Transverse colon (tissue), 4 donors: ENCODE data around the gene TNFSF15.

Source experiments
- CTCF ChIP-seq, 5 experiments: fragments of 200-600 bp in 3 of 5; fragments of 450-650 bp in 2 of 5; sonication (generic) in 3 of 5; IDR thresholded peaks; 1 replicate in 2 of 5; 2 replicates in 3 of 5; pipeline ENCODE4 v1.5.1; 2016 to 2017; ENCODE audit warnings: antibody characterized with exemption in 5 of 5, inconsistent platforms in 3 of 5, mild to moderate bottlenecking in 2 of 5, moderate library complexity in 1 of 5
- EP300 ChIP-seq: sonication (generic); formaldehyde crosslinking; IDR thresholded peaks from one replicate; pipeline ENCODE4 v1.6.1; 2017; ENCODE audit warnings: antibody characterized with exemption, low read depth
- POLR2A ChIP-seq: fragments of 450-650 bp; IDR thresholded peaks from one replicate; pipeline ENCODE4 v1.6.1; 2016; ENCODE audit warnings: antibody characterized with exemption, mild to moderate bottlenecking, moderate library complexity
- POLR2AphosphoS5 ChIP-seq, 3 donors: sonication (generic); formaldehyde crosslinking; IDR thresholded peaks; one replicate each; pipeline ENCODE4 v1.6.1; 2016; ENCODE audit warnings: antibody characterized with exemption in 3 of 3

- TF ChIP-seq CTCF (IDR thresholded peaks at IDR 0.05) (no peak), POLR2A (no peak), POLR2AphosphoS5 (IDR thresholded peaks at IDR 0.05) (no peak), EP300 (no peak)
Measured at GRCh38 chr9:114850871-114851270, 45.0 kb upstream of the TNFSF15 start.
